ENCODE results near the gene HSBP1L1. TPM values are rescaled to one million over a fixed set of nuclear protein-coding genes. Genes with fewer than 3 reads are reported as not detected.

HSBP1L1 gene
- total RNA-seq, 1 experiment from 2014 or later, result not detected

- Mint-ChIP-seq H3K4me3 (no peak overlapping the region), H3K9me3 (peaks cover 37 to 42% of the 10 kb centered on the region in 2 experiments)
Measured at GRCh38 chr18:79930020-79930642, 34.3 kb upstream of the HSBP1L1 start.

More at GRCh38 chr18:79930020-79930642, 34.3 kb upstream of the HSBP1L1 start:
- H3K4me2 ChIP-seq (ENCODE audit: insufficient read depth, insufficient read length, low read length), result no peak overlapping the region
- no peak overlapping the region for H2BK12ac ChIP-seq (ENCODE audit: insufficient read length, low read depth, low read length)
- no peak overlapping the region for H2BK120ac ChIP-seq (ENCODE audit: low read depth, low read length, poor library complexity, severe bottlenecking)
- TF ChIP-seq CTCF (conservative IDR thresholded peaks at IDR 0.05), result no peak
- no peaks in the 10 kb centered on the region for H3K79me1 ChIP-seq (ENCODE audit: insufficient read depth, low read depth, low read length, poor library complexity, severe bottlenecking)
- H2AK5ac ChIP-seq (ENCODE audit: insufficient read length, low read length), result no peak overlapping the region
- H4K20me1 ChIP-seq (ENCODE audit: control insufficient read depth, insufficient read depth, insufficient read length), result no peaks in the 10 kb centered on the region
- H3K23ac ChIP-seq (ENCODE audit: insufficient read length, low read depth, low read length), result no peak overlapping the region
- H3K14ac ChIP-seq (ENCODE audit: insufficient read depth, low read length), result no peak overlapping the region
- H3K4me1 ChIP-seq (ENCODE audit: insufficient read depth, low read length), result no peaks in the 10 kb centered on the region
- H2AFZ ChIP-seq (ENCODE audit: low read length), result no peak overlapping the region
- H3K23me2 ChIP-seq (ENCODE audit: insufficient read length, low read depth, low read length, poor library complexity, severe bottlenecking), result no peaks in the 10 kb centered on the region
- H3K27ac Mint-ChIP-seq, result no peak overlapping the region
- H3K9me3 ChIP-seq (ENCODE audit: control insufficient read depth, low read depth, low read length), result peaks cover 5% of the 10 kb centered on the region
- H3K27me3 Mint-ChIP-seq (ENCODE audit: low read depth), result peaks cover 4% of the 10 kb centered on the region; the same call in 1 of the 2 replicates
- H3K79me2 ChIP-seq (ENCODE audit: insufficient read depth, low read length), result no peaks in the 10 kb centered on the region
- no peak for DNase-seq
- no peak overlapping the region for H3K56ac ChIP-seq (ENCODE audit: insufficient read length, low read depth, low read length)
- H4K8ac ChIP-seq (replicated peaks; ENCODE audit: insufficient read length, low read depth, low read length), result no peak overlapping the region
- no peak overlapping the region for H4K5ac ChIP-seq (ENCODE audit: insufficient read length, low read depth, low read length)
- no peak overlapping the region for H4K91ac ChIP-seq (ENCODE audit: insufficient read length, low read depth, low read length)
- no peak overlapping the region for H3K9ac ChIP-seq (ENCODE audit: extremely low read depth, insufficient read length, low read length)
- WGBS (ENCODE audit: extremely low coverage, insufficient read length, low lambda C conversion rate), result no CpG with 5 or more reads among the region's 2 CpGs
- no peak overlapping the region for H3K27ac ChIP-seq (ENCODE audit: insufficient read length, low read depth, low read length)
- no peak overlapping the region for H2BK5ac ChIP-seq (ENCODE audit: insufficient read length, low read length)
- no peak overlapping the region for H3T11ph ChIP-seq (ENCODE audit: low read length)
- H3K4me1 Mint-ChIP-seq, result peaks cover 15 to 20% of the 10 kb centered on the region in 2 experiments
- H3K27me3 ChIP-seq (ENCODE audit: insufficient read depth, low read length), result no peaks in the 10 kb centered on the region; the same call in 1 of the 2 replicates
- no peak overlapping the region for H2BK20ac ChIP-seq (ENCODE audit: low read depth, low read length, poor library complexity, severe bottlenecking)
- H2BK15ac ChIP-seq (ENCODE audit: low read depth, low read length), result no peak overlapping the region
- peaks cover 14 to 48% (median 23%) of the 10 kb centered on the region in 3 experiments for H3K36me3 Mint-ChIP-seq (ENCODE audit: insufficient read depth in 1 of 3, low read depth in 3 of 3)
- no peak overlapping the region for H3K4ac ChIP-seq (ENCODE audit: low read depth, low read length)
- no peak overlapping the region for H3K18ac ChIP-seq (ENCODE audit: insufficient read length, low read depth, low read length)
